Retinal pigment epithelial cell (primary cell): ENCODE results near the gene DENND2A.

ENCODE experiments used
- DNase-seq: peaks from one replicate; pipeline ENCODE4 v3.0.0-alpha.2; 2010; ENCODE audit warnings: low read depth
- H3K4me3 ChIP-seq: 2 replicates; pipeline ENCODE4 v1.5.1; 2011; ENCODE audit warnings: mild to moderate bottlenecking, low read length, control low read depth, moderate library complexity
- TF ChIP-seq, protein P1 (sequence below): conservative IDR thresholded peaks from 2 replicates; pipeline ENCODE4 v1.5.1; 2011; ENCODE audit warnings: low read depth, low read length, control low read depth, inconsistent platforms

The DENND2A gene

DNA sequence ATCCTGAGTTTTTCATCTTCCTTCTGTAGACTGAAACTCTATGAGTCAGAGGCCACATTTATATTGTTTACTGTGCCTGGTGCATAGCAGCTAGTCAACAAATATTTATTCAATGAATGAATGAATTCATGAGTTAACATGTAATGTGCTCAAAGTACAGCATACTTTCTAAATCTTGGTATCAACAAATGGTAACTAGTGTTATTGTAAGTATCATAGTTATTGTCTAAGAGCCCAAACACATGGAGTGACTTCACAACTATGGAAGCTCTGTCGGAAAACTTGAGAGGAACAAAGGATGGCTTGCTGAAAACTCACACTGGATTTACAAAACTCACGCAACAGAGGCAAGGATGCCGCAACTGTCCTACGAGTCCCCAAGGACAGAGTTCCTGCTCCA lies 35.9 kb downstream of the DENND2A start:
- H3K4me3 ChIP-seq, result no peak overlapping the region
- no peak for DNase-seq
- TF ChIP-seq, protein P1, sequence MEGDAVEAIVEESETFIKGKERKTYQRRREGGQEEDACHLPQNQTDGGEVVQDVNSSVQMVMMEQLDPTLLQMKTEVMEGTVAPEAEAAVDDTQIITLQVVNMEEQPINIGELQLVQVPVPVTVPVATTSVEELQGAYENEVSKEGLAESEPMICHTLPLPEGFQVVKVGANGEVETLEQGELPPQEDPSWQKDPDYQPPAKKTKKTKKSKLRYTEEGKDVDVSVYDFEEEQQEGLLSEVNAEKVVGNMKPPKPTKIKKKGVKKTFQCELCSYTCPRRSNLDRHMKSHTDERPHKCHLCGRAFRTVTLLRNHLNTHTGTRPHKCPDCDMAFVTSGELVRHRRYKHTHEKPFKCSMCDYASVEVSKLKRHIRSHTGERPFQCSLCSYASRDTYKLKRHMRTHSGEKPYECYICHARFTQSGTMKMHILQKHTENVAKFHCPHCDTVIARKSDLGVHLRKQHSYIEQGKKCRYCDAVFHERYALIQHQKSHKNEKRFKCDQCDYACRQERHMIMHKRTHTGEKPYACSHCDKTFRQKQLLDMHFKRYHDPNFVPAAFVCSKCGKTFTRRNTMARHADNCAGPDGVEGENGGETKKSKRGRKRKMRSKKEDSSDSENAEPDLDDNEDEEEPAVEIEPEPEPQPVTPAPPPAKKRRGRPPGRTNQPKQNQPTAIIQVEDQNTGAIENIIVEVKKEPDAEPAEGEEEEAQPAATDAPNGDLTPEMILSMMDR, result no peak

DNA sequence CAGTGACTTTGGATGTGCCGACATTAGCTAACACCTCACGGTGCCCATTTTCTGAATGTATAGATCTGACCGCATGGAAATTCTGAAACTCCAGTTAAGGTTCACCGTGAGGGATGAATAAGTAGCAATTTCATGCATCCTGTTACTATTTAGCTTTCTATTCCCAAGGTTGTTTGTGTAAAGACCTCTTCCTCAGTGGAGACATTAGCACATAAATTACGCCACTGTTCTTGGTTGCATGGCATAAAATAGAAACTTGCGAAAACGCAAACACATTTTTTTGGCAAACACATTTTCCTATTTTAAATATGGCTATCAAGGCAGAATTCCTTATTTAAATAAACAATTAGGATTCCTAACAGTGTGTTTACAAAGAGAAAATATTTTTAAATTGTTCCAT lies 36.5 kb downstream of the DENND2A start:
- H3K4me3 ChIP-seq, result no peak overlapping the region
- DNase-seq, result no peak
- TF ChIP-seq, protein P1, result no peak

DNA sequence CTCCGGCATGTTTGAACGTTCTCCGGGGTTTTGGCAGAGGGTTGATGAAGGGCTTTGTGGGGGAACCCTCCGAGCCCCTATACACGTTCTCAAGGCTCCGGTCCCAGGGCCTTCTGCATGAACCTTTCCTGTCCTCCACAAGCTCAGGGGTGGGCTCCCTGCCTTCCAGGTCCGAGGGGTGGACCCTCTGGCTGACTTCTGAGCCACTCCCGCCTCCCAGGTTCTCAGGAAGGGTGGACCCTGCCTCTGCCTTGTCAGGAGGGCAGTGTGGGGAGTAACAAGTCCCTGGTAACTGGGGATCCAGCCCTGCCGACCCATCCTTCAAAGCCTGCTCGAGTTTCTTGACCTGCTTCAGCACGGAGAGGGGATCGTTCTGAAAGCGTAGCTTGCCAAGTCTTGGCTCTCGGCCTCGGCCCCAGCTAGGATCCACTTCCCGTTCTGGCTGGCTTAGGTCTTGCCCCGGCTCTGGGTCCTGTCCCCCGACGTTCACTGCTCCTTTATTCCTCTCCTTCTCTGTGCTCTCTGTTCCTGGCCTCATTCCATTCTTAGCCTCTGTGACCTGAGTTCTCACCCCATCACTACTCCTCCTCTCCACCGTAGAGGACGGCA lies 38.9 kb downstream of the DENND2A start:
- no peak overlapping the region for H3K4me3 ChIP-seq
- no peak for DNase-seq
- TF ChIP-seq, protein P1, result no peak

DNA sequence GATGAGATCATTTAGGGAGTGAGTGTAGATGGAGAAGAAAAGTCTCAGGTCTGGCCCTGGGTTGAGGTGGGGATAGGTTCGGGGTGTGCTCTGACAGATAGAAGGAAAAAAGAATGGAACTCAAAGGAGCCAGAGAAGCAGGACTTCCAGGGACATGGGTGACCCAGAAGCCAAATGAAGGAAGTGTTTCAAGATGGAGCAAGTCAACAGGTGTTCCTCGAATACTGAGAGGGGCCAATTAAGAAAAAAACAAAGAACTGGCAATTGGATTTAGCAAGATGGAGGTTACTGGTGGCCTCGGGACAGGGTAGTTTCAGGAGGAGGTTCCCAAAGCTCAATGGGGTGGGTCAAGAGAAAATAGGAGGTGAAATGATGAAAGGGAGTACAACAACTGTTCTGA lies 40.3 kb downstream of the DENND2A start:
- TF ChIP-seq, protein P1, result no peak
- no peak for DNase-seq
- no peak overlapping the region for H3K4me3 ChIP-seq

DNA sequence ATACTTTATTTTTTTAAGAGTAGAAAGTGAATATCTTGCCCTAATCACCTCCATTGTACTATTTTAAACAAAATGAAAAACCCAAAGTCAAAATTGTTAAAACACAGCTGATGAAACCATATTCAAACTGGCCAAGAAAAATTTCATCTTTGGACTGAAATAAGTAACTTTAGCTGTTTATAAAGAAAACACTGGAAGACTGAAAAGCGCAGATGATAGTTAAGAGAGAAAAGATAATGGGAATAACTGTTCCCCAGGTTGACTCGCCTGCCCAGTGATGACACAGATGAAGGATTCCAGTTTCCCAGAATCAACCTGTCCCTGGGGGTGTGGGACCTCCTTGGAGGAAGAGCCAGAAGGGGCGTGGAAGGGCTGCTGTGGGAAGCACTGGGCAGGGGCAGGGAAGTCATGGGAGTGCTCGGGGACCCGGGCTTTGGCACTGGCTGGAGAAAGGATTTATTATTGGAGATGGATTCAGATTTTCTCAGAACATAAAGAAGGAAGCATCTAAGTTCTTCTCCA lies 43.1 kb downstream of the DENND2A start:
- DNase-seq, result no peak
- TF ChIP-seq, protein P1, result no peak
- no peak overlapping the region for H3K4me3 ChIP-seq

DNA sequence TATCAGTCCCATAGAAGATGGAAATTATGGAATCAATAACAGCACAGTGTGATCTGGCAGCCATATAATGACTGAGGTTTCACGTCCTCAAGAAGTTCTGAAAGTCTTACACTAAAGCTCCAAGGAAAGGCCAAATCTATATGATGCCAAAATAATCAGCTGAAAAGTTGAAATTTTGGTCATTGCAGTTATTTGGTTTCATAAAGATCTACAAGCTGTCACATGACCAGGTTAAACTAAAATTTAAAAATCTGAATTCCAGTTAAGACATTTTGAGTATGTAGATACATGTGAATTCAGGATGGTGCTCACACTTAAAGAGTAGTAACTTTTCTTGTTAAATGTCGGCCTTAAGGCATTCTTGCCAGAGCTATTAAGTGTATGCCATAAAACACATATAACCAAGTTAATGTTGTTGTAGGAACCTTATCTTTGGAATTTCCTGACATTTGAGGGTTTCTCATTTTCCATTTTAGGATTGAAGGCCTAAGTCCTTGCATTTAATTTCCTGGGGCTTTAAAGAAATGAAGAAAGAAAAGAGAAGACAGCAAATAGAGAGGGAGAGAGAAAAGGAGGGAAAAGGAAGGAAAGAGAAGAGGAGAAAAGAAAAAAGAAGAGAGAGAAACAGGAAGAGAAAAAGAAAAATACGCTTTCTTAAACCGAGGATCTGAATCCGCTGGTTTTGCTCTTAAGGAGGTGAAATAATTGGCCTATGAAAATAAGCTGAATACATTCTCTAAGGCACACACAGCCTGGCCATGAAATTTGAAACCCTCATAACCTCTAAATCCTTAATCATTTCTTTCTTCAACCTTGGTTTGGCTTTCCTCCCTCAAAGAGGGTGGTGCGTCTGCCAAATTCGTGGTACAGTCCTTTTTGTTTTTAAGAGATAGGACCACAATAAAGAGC lies 43.8 kb downstream of the DENND2A start:
- no peak for DNase-seq
- TF ChIP-seq, protein P1, result no peak
- H3K4me3 ChIP-seq, result no peak overlapping the region
